Breast epithelium (tissue), 4 donors: Measurements from ENCODE around the gene ZNF142. TPM values are rescaled to one million over a fixed set of nuclear protein-coding genes. Genes with fewer than 3 reads are reported as not detected.
A peak's percentile ranks its signal among the peaks of the same experiment; 100 is the strongest.

Experiments
- DNase-seq, 2 donors: peaks; one replicate each; pipeline ENCODE4 v3.0.0-alpha.2; 2019; ENCODE audit warnings: low spot score in 2 of 2
- H3K27ac ChIP-seq, 2 donors: fragments of 200-600 bp; sonication (generic) in 1 of 2; one replicate each; pipeline ENCODE4 v1.5.1; 2016 to 2019; ENCODE audit warnings: mild to moderate bottlenecking in 1 of 2
- H3K27me3 ChIP-seq, 2 donors: fragments of 200-600 bp; sonication (generic) in 1 of 2; one replicate each; pipeline versions ENCODE4 v1.5.1 to v1.6.0; 2017 to 2019; ENCODE audit warnings: control low read depth in 1 of 2, mild to moderate bottlenecking in 1 of 2
- H3K36me3 ChIP-seq: fragments of 200-600 bp; one replicate; pipeline ENCODE4 v1.5.1; 2019
- H3K4me1 ChIP-seq, 2 donors: fragments of 200-600 bp; sonication (generic); one replicate each; pipeline ENCODE4 v1.5.1; 2016 to 2019; ENCODE audit warnings: control low read depth in 1 of 2
- H3K4me3 ChIP-seq, 3 donors: fragments of 200-600 bp; sonication (generic); 1 replicate in 2 of 3; 2 replicates in 1 of 3; pipeline ENCODE4 v1.5.1; 2016 to 2019; ENCODE audit warnings: mild to moderate bottlenecking in 3 of 3, moderate library complexity in 2 of 3
- H3K9me3 ChIP-seq, 2 donors: fragments of 200-600 bp; sonication (generic) in 1 of 2; one replicate each; pipeline ENCODE4 v1.5.1; 2016 to 2019; ENCODE audit warnings: control low read depth in 1 of 2
- CTCF ChIP-seq, 3 donors: fragments of 450-650 bp; IDR thresholded peaks; one replicate each; pipeline ENCODE4 v1.5.1; 2016 to 2017; ENCODE audit warnings: antibody characterized with exemption in 3 of 3, mild to moderate bottlenecking in 3 of 3, moderate library complexity in 3 of 3
- POLR2A ChIP-seq: fragments of 450-650 bp; IDR thresholded peaks from one replicate; pipeline ENCODE4 v1.6.1; 2016; ENCODE audit warnings: antibody characterized with exemption, mild to moderate bottlenecking, moderate library complexity
- POLR2AphosphoS5 ChIP-seq, 3 donors: sonication (generic); formaldehyde crosslinking; IDR thresholded peaks; one replicate each; pipeline ENCODE4 v1.6.1; 2017; ENCODE audit warnings: antibody characterized with exemption in 3 of 3
- intact Hi-C: fragments of 100-400 bp; cut with DNase I; formaldehyde crosslinking; loops from one replicate; pipeline ENCODE4 v1.15.1; 2023; ENCODE audit warnings: low total_unique reads
- total RNA-seq, 3 donors: library from RNA; depleted of rRNA; stranded (reverse); fragments of >200 nt; gene quantifications; one replicate each; pipeline ENCODE4 v1.1.0, GENCODE V29; 2016

The ZNF142 gene
- total RNA-seq, 3 donors from 2014 or later = 12.0 to 16.0 (median 15.4) TPM

- intact Hi-C loops = no loop called here
- no peaks in the 10 kb centered on the region for H3K9me3 ChIP-seq
- DNase-seq = no peak
- H3K27ac ChIP-seq = no peak overlapping the region
- no peak overlapping the region for H3K4me3 ChIP-seq
- H3K36me3 ChIP-seq = peaks cover 15% of the 10 kb centered on the region
- no peaks in the 10 kb centered on the region for H3K27me3 ChIP-seq
- peaks cover 0 to 7% of the 10 kb centered on the region in 2 donors for H3K4me1 ChIP-seq
- TF ChIP-seq POLR2AphosphoS5 (IDR thresholded peaks at IDR 0.05) (no peak), CTCF (IDR thresholded peaks at IDR 0.05) (no peak), POLR2A (no peak)
Observed at GRCh38 chr2:218662827-218663226, 3.4 kb upstream of the ZNF142 start.

DNA sequence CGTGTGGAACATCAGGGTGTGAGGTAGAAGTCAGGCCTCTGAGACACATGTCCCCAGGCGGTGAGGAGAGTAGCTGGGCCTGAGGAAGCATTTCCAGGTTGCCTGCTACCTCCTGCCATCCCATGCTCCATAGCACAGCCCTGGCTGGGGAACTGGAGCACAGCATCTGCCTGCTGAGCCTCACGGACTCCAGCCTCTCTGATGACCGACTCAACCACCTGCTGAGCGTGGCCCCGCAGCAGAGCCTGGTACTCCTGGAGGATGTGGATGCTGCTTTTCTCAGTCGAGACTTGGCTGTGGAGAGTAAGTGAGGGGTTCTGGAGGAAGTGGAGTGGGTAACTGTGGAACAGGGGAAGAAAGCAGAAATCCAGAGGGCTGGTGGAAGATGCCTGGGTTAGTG, 3.0 kb upstream of the ZNF142 start:
- H3K36me3 ChIP-seq = peaks cover 10% of the 10 kb centered on the region
- no peak for DNase-seq
- TF ChIP-seq POLR2AphosphoS5 (IDR thresholded peaks at IDR 0.05) (no peak), CTCF (IDR thresholded peaks at IDR 0.05) (no peak), POLR2A (no peak)

DNA sequence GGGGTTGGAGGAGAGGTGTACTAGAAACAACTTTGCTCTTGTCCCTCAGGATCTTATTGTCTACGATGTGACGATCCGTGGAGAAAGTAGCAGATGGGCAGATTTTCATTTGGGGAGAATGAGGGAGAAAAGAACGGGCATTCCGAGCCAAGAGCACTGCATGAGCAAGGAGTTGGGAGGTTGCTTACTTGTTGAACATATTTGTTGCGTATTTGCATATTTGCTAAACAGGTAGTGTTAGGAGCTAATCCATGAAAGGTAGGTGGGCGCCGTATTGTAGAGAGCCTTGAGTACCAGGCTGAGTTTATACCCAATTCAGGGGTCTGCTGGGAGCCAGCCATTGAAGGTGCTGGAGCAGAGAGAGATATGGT, 550 bp upstream of the ZNF142 start:
- H3K4me1 ChIP-seq = peaks cover 0 to 7% of the 10 kb centered on the region in 2 donors
- peak overlapping the region; percentile 75 to 86 (median 83) for H3K4me3 ChIP-seq
- intact Hi-C loops = no loop called here
- H3K27me3 ChIP-seq = no peaks in the 10 kb centered on the region
- no peaks in the 10 kb centered on the region for H3K9me3 ChIP-seq
- DNase-seq = no peak
- TF ChIP-seq POLR2AphosphoS5 (IDR thresholded peaks at IDR 0.05) (no peak), POLR2A (no peak), CTCF (IDR thresholded peaks at IDR 0.05) (no peak)
- peak overlapping the region; percentile 73 to 80 for H3K27ac ChIP-seq
- H3K36me3 ChIP-seq = peaks cover 13% of the 10 kb centered on the region

More for the DNA sequence above, 3.0 kb upstream of the ZNF142 start:
- Histone ChIP-seq H3K4me1 (peaks cover 0 to 7% of the 10 kb centered on the region in 2 donors), H3K27ac (no peak overlapping the region), H3K9me3 (no peaks in the 10 kb centered on the region), H3K27me3 (no peaks in the 10 kb centered on the region), H3K4me3 (no peak overlapping the region)
- intact Hi-C loops = no loop called here

GRCh38 chr2:218658671-218659257, 659 bp downstream of the ZNF142 start:
- no peaks in the 10 kb centered on the region for H3K27me3 ChIP-seq
- intact Hi-C loops = no loop called here
- H3K4me1 ChIP-seq = peaks cover 0 to 7% of the 10 kb centered on the region in 2 donors
- peak overlapping the region; percentile 75 to 86 (median 83) for H3K4me3 ChIP-seq
- TF ChIP-seq POLR2AphosphoS5 (IDR thresholded peaks at IDR 0.05) = no peak
- TF ChIP-seq CTCF (IDR thresholded peaks at IDR 0.05) = peak in 2 of 3 donors; percentile 18 to 27
- H3K9me3 ChIP-seq = no peaks in the 10 kb centered on the region
- peaks cover 6% of the 10 kb centered on the region for H3K36me3 ChIP-seq
- peak overlapping the region; percentile 73 to 80 for H3K27ac ChIP-seq
- no peak for DNase-seq

GRCh38 chr2:218655751-218656150, 3.7 kb downstream of the ZNF142 start:
- Histone ChIP-seq H3K27ac (no peak overlapping the region), H3K4me3 (no peak overlapping the region), H3K36me3 (peaks cover 19% of the 10 kb centered on the region), H3K27me3 (no peaks in the 10 kb centered on the region), H3K9me3 (no peaks in the 10 kb centered on the region), H3K4me1 (peaks cover 0 to 7% of the 10 kb centered on the region in 2 donors)
- DNase-seq = no peak
- intact Hi-C loops = no loop called here
- TF ChIP-seq POLR2A (no peak), POLR2AphosphoS5 (IDR thresholded peaks at IDR 0.05) (no peak), CTCF (IDR thresholded peaks at IDR 0.05) (no peak)
